HCT116 (cell line): Measurements from ENCODE around the gene ARPP21. TPM values are rescaled to one million over a fixed set of nuclear protein-coding genes. Genes with fewer than 3 reads are reported as not detected.

ENCODE experiments used
- ATAC-seq: fragments of 200-7000 bp; cut with Tn5 transposase; 2 replicates; pipeline ENCODE4 v1.9.1; 2020; ENCODE audit warnings: mild to moderate bottlenecking, moderate library complexity
- BruUV-seq: library from RNA; stranded (reverse); fragments of 400-500 nt; replicated peaks from 2 replicates; lab custom pipeline; 2021; lab: Mats Ljungman, UMichigan
- CTCF ChIA-PET: fragments of 300-600 bp; sonication (Branson Sonifier 250); formaldehyde crosslinking; loops from one replicate; lab custom pipeline; 2021; ENCODE audit warnings: antibody characterized with exemption; lab: Charles Lee
- POLR2A ChIA-PET: fragments of 300-600, 350-600 bp; sonication (Branson Sonifier 250); formaldehyde crosslinking; loops from one replicate; lab custom pipeline; 2021; ENCODE audit warnings: antibody characterized with exemption; lab: Charles Lee
- RAD21 ChIA-PET, 2 experiments: fragments of 300-600 bp; sonication (Branson Sonifier 250); formaldehyde crosslinking; loops; one replicate each; lab custom pipeline; 2023; ENCODE audit warnings: low total read pairs in 2 of 2; ENCODE audit not compliant: uncharacterized antibody in 2 of 2, unreplicated experiment in 2 of 2, low non-redundant PET in 1 of 2; lab: Charles Lee
- DNase-seq: peaks from one replicate; pipeline ENCODE4 v3.0.0-alpha.2; 2010; ENCODE audit warnings: low read depth, low spot score
- H2AFZ ChIP-seq: fragments of 200-600 bp; shearing (Covaris generic), sonication (generic); 2 replicates; pipeline ENCODE4 v1.6.1; 2017; ENCODE audit warnings: low read depth, mixed run types, mixed read lengths, antibody characterized with exemption, low read length; ENCODE audit not compliant: poor library complexity, severe bottlenecking
- H3K27ac ChIP-seq: 2 replicates; pipeline ENCODE4 v1.5.1; 2012; ENCODE audit warnings: low read depth, low read length
- H3K27me3 ChIP-seq: fragments of 200-600 bp; sonication (generic); 2 replicates; pipeline ENCODE4 v1.6.1; 2016; ENCODE audit warnings: mixed run types, low read length, mixed read lengths; ENCODE audit not compliant: insufficient read depth
- H3K36me3 ChIP-seq, 2 experiments: fragments of 200-500 bp in 1 of 2; fragments of 200-600 bp in 1 of 2; sonication (Bioruptor generic) in 1 of 2; sonication (generic) in 1 of 2; 2 replicates each; pipeline versions ENCODE4 v1.5.1 to v1.6.1; 2014 to 2016; ENCODE audit warnings: low read length in 2 of 2, inconsistent platforms in 1 of 2, mixed read lengths in 1 of 2, mixed run types in 1 of 2; ENCODE audit not compliant: insufficient read depth in 2 of 2, control insufficient read depth in 1 of 2
- H3K4me1 ChIP-seq, 2 experiments: fragments of 200-600 bp in 1 of 2; sonication (generic) in 1 of 2; 2 replicates each; pipeline versions ENCODE4 v1.5.1 to v1.6.1; 2012 to 2017; ENCODE audit warnings: low read length in 2 of 2, inconsistent platforms in 1 of 2, mild to moderate bottlenecking in 1 of 2, mixed read lengths in 1 of 2, mixed run types in 1 of 2, moderate library complexity in 1 of 2; ENCODE audit not compliant: insufficient read depth in 2 of 2, control insufficient read depth in 1 of 2
- H3K4me2 ChIP-seq: fragments of 200-600 bp; sonication (generic); 2 replicates; pipeline ENCODE4 v1.6.1; 2017; ENCODE audit warnings: mixed run types, low read length, mixed read lengths
- H3K4me3 ChIP-seq, 2 experiments: fragments of 200-600 bp in 1 of 2; sonication (generic) in 1 of 2; replicated peaks in 1 of 2; 2 replicates each; pipeline ENCODE4 v1.5.1; 2011 to 2016; ENCODE audit warnings: low read length in 2 of 2, control low read depth in 1 of 2, low read depth in 1 of 2, mild to moderate bottlenecking in 1 of 2, mixed read lengths in 1 of 2, mixed run types in 1 of 2
- H3K79me2 ChIP-seq: fragments of 200-600 bp; sonication (generic); 2 replicates; pipeline ENCODE4 v1.6.1; 2017; ENCODE audit warnings: mild to moderate bottlenecking, mixed run types, low read length, moderate library complexity, mixed read lengths; ENCODE audit not compliant: insufficient read depth
- H3K9ac ChIP-seq: fragments of 200-600 bp; sonication (generic); 2 replicates; pipeline ENCODE4 v1.6.1; 2016; ENCODE audit warnings: low read length, mixed read lengths
- H3K9me2 ChIP-seq: fragments of 200-600 bp; sonication (generic), shearing (Covaris generic); 2 replicates; pipeline ENCODE4 v1.6.1; 2017; ENCODE audit warnings: mixed run types, mild to moderate bottlenecking, moderate library complexity; ENCODE audit not compliant: insufficient read depth
- H3K9me3 ChIP-seq, 2 experiments: fragments of 200-500 bp in 1 of 2; fragments of 200-600 bp in 1 of 2; sonication (Bioruptor generic) in 1 of 2; sonication (generic) in 1 of 2; 2 replicates each; pipeline ENCODE4 v1.6.1; 2014 to 2017; ENCODE audit warnings: low read length in 2 of 2, mixed read lengths in 2 of 2, inconsistent platforms in 1 of 2, low read depth in 1 of 2, mild to moderate bottlenecking in 1 of 2, mixed run types in 1 of 2, moderate library complexity in 1 of 2; ENCODE audit not compliant: control insufficient read depth in 1 of 2, insufficient read depth in 1 of 2
- H4K20me1 ChIP-seq: fragments of 200-600 bp; sonication (generic), shearing (Covaris generic); 2 replicates; pipeline ENCODE4 v1.6.1; 2017; ENCODE audit warnings: mixed run types, mild to moderate bottlenecking, moderate library complexity; ENCODE audit not compliant: insufficient read depth
- CEBPB ChIP-seq: IDR thresholded peaks from 2 replicates; pipeline ENCODE4 v1.6.1; 2012; ENCODE audit warnings: low read depth
- EGR1 ChIP-seq: IDR thresholded peaks from 2 replicates; pipeline ENCODE4 v1.6.1; 2012; ENCODE audit warnings: low read depth
- FOSL1 ChIP-seq: IDR thresholded peaks from 2 replicates; pipeline ENCODE4 v1.6.1; 2012; ENCODE audit warnings: low read depth
- JUND ChIP-seq: IDR thresholded peaks from 2 replicates; pipeline ENCODE4 v1.6.1; 2012
- POLR2A ChIP-seq: IDR thresholded peaks from 2 replicates; pipeline ENCODE4 v1.7.0; 2011; ENCODE audit warnings: borderline replicate concordance; ENCODE audit not compliant: insufficient read depth, insufficient read length; ENCODE audit errors: extremely low read depth
- RAD21 ChIP-seq: IDR thresholded peaks from 2 replicates; pipeline ENCODE4 v1.6.1; 2012; ENCODE audit warnings: low read depth, mild to moderate bottlenecking
- SP1 ChIP-seq: IDR thresholded peaks from 2 replicates; pipeline ENCODE4 v1.6.1; 2012; ENCODE audit warnings: low read depth
- TCF7L2 ChIP-seq: IDR thresholded peaks from 2 replicates; pipeline ENCODE4 v1.7.0; 2011; ENCODE audit warnings: borderline replicate concordance, inconsistent platforms; ENCODE audit not compliant: insufficient read depth, insufficient read length; ENCODE audit errors: extremely low read depth
- YY1 ChIP-seq: IDR thresholded peaks from 2 replicates; pipeline ENCODE4 v1.6.1; 2011; ENCODE audit warnings: low read length, low read depth, moderate library complexity, mild to moderate bottlenecking; ENCODE audit not compliant: insufficient replicate concordance; ENCODE audit errors: extremely low read depth
- ZFX ChIP-seq: fragments of 450-650 bp; IDR thresholded peaks from 2 replicates; pipeline ENCODE4 v1.6.1; 2017
- ZNF274 ChIP-seq: fragments of 200-500 bp; sonication (Bioruptor generic); IDR thresholded peaks from 2 replicates; pipeline ENCODE4 v1.6.1; 2014; ENCODE audit warnings: mild to moderate bottlenecking, low read depth, low read length, inconsistent platforms
- intact Hi-C: fragments of 100-400 bp; cut with micrococcal nuclease; formaldehyde crosslinking; loops from 2 replicates; pipeline ENCODE4 v1.10.0; 2022
- total RNA-seq: library from RNA; stranded (reverse); gene quantifications from one replicate; pipeline ENCODE4 v1.2.1, GENCODE V29; 2021; ENCODE audit not compliant: unreplicated experiment
- TF ChIP-seq, protein P1 (sequence below), 3 experiments: fragments of 200-600 bp in 1 of 3; sonication (generic) in 1 of 3; IDR thresholded peaks in 2 of 3; conservative IDR thresholded peaks in 1 of 3; 2 replicates each; pipeline ENCODE4 v1.5.1; 2012 to 2017; ENCODE audit warnings: low read depth in 2 of 3, low read length in 2 of 3, antibody characterized with exemption in 1 of 3, borderline replicate concordance in 1 of 3, control low read depth in 1 of 3, mild to moderate bottlenecking in 1 of 3, mixed read lengths in 1 of 3, mixed run types in 1 of 3, moderate library complexity in 1 of 3; ENCODE audit not compliant: insufficient read depth in 1 of 3
- TF ChIP-seq, protein P2 (sequence below): IDR thresholded peaks from 2 replicates; pipeline ENCODE4 v1.6.1; 2012
- TF ChIP-seq, protein P3 (sequence below): IDR thresholded peaks from 2 replicates; pipeline ENCODE4 v1.6.1; 2012; ENCODE audit warnings: low read depth
- TF ChIP-seq, protein P4 (sequence below): IDR thresholded peaks from 2 replicates; pipeline ENCODE4 v1.6.1; 2011; ENCODE audit warnings: mild to moderate bottlenecking, low read length, moderate library complexity; ENCODE audit not compliant: insufficient replicate concordance; ENCODE audit errors: extremely low read depth
- TF ChIP-seq, protein P5 (sequence below): IDR thresholded peaks from 2 replicates; pipeline ENCODE4 v1.6.1; 2012

ARPP21 gene
- total RNA-seq, 1 experiment from 2014 or later = not detected

DNA sequence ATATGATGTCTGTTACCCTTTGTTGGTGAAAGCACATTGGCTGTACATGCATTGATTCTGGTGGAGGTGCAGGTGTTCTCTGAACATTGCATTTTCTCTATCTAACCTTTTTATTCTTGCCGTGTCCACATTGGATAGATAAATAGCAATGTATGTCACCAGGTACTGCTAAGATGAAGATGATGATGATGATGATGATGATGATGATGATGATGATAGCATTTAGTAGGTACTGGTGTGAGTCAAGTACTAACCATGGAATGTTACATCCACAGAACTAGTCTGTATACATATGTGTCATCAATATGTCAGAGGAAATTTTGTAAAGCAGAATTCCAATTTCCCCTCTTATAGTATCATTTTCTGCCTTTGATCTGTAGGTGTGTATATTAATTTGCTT lies 36.3 kb downstream of the ARPP21 start:
- Histone ChIP-seq H3K79me2 (no peaks in the 10 kb centered on the region), H3K27me3 (no peaks in the 10 kb centered on the region), H4K20me1 (no peaks in the 10 kb centered on the region), H3K9me2 (no peaks in the 10 kb centered on the region), H2AFZ (no peak overlapping the region), H3K4me1 (no peaks in the 10 kb centered on the region), H3K9ac (no peak overlapping the region), H3K4me3 (no peak overlapping the region), H3K27ac (no peak overlapping the region)
- POLR2A ChIA-PET = no interaction called here
- no peak for ATAC-seq
- RAD21 ChIA-PET = no interaction called here
- no peak for DNase-seq
- intact Hi-C loops = no loop called here
- TF ChIP-seq RAD21 = no peak
- TF ChIP-seq ZFX = no peak
- TF ChIP-seq ZNF274 = no peak
- TF ChIP-seq, protein P1, sequence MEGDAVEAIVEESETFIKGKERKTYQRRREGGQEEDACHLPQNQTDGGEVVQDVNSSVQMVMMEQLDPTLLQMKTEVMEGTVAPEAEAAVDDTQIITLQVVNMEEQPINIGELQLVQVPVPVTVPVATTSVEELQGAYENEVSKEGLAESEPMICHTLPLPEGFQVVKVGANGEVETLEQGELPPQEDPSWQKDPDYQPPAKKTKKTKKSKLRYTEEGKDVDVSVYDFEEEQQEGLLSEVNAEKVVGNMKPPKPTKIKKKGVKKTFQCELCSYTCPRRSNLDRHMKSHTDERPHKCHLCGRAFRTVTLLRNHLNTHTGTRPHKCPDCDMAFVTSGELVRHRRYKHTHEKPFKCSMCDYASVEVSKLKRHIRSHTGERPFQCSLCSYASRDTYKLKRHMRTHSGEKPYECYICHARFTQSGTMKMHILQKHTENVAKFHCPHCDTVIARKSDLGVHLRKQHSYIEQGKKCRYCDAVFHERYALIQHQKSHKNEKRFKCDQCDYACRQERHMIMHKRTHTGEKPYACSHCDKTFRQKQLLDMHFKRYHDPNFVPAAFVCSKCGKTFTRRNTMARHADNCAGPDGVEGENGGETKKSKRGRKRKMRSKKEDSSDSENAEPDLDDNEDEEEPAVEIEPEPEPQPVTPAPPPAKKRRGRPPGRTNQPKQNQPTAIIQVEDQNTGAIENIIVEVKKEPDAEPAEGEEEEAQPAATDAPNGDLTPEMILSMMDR (IDR thresholded peaks at IDR 0.05 in 2 of 3, conservative IDR thresholded peaks at IDR 0.05 in 1 of 3; ENCODE audit: borderline replicate concordance in 1 of 3, insufficient read depth in 1 of 3, low read depth in 2 of 3, low read length in 2 of 3) = no peak
- TF ChIP-seq YY1 = no peak
- TF ChIP-seq TCF7L2 = no peak
- TF ChIP-seq JUND = no peak
- TF ChIP-seq SP1 = no peak
- TF ChIP-seq EGR1 = no peak
- TF ChIP-seq, protein P2, sequence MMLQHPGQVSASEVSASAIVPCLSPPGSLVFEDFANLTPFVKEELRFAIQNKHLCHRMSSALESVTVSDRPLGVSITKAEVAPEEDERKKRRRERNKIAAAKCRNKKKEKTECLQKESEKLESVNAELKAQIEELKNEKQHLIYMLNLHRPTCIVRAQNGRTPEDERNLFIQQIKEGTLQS = no peak
- TF ChIP-seq POLR2A = no peak
- no peak for TF ChIP-seq CEBPB
- TF ChIP-seq, protein P3, sequence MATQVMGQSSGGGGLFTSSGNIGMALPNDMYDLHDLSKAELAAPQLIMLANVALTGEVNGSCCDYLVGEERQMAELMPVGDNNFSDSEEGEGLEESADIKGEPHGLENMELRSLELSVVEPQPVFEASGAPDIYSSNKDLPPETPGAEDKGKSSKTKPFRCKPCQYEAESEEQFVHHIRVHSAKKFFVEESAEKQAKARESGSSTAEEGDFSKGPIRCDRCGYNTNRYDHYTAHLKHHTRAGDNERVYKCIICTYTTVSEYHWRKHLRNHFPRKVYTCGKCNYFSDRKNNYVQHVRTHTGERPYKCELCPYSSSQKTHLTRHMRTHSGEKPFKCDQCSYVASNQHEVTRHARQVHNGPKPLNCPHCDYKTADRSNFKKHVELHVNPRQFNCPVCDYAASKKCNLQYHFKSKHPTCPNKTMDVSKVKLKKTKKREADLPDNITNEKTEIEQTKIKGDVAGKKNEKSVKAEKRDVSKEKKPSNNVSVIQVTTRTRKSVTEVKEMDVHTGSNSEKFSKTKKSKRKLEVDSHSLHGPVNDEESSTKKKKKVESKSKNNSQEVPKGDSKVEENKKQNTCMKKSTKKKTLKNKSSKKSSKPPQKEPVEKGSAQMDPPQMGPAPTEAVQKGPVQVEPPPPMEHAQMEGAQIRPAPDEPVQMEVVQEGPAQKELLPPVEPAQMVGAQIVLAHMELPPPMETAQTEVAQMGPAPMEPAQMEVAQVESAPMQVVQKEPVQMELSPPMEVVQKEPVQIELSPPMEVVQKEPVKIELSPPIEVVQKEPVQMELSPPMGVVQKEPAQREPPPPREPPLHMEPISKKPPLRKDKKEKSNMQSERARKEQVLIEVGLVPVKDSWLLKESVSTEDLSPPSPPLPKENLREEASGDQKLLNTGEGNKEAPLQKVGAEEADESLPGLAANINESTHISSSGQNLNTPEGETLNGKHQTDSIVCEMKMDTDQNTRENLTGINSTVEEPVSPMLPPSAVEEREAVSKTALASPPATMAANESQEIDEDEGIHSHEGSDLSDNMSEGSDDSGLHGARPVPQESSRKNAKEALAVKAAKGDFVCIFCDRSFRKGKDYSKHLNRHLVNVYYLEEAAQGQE = no peak
- TF ChIP-seq, protein P4, sequence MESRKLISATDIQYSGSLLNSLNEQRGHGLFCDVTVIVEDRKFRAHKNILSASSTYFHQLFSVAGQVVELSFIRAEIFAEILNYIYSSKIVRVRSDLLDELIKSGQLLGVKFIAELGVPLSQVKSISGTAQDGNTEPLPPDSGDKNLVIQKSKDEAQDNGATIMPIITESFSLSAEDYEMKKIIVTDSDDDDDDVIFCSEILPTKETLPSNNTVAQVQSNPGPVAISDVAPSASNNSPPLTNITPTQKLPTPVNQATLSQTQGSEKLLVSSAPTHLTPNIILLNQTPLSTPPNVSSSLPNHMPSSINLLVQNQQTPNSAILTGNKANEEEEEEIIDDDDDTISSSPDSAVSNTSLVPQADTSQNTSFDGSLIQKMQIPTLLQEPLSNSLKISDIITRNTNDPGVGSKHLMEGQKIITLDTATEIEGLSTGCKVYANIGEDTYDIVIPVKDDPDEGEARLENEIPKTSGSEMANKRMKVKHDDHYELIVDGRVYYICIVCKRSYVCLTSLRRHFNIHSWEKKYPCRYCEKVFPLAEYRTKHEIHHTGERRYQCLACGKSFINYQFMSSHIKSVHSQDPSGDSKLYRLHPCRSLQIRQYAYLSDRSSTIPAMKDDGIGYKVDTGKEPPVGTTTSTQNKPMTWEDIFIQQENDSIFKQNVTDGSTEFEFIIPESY = no peak
- no peak for TF ChIP-seq FOSL1
- TF ChIP-seq, protein P5, sequence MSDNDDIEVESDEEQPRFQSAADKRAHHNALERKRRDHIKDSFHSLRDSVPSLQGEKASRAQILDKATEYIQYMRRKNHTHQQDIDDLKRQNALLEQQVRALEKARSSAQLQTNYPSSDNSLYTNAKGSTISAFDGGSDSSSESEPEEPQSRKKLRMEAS = no peak
- TF ChIP-seq, all 23 proteins: peak for 0
- no peak overlapping the region for H3K4me2 ChIP-seq
- peaks cover 5 to 12% of the 10 kb centered on the region in 2 experiments; a peak in 2 of 4 replicates for H3K9me3 ChIP-seq
- no peaks in the 10 kb centered on the region for H3K36me3 ChIP-seq
- CTCF ChIA-PET = no interaction called here
- no TSS peak for BruUV-seq
